SH-SY5Y (cell line): ENCODE data around the gene C16orf89.

Experiments
- GATA2 ChIP-seq: IDR thresholded peaks from 2 replicates; pipeline ENCODE4 v1.6.1; 2011; ENCODE audit warnings: mild to moderate bottlenecking, low read depth, low read length
- GATA3 ChIP-seq: IDR thresholded peaks from 2 replicates; pipeline ENCODE4 v1.6.1; 2011; ENCODE audit warnings: low read depth, mild to moderate bottlenecking, low read length, moderate library complexity

GRCh38 chr16:5072334-5073278 lies 6.8 kb upstream of the C16orf89 start:
- TF ChIP-seq GATA3 (no peak), GATA2 (no peak)
